ENCODE data around the gene ORC3.
"Not testable (repeated sequence)": the region's sequence is repeated elsewhere in the genome, so short reads cannot be mapped to it uniquely, and the experiment has no call there.

ORC3 gene

DNA sequence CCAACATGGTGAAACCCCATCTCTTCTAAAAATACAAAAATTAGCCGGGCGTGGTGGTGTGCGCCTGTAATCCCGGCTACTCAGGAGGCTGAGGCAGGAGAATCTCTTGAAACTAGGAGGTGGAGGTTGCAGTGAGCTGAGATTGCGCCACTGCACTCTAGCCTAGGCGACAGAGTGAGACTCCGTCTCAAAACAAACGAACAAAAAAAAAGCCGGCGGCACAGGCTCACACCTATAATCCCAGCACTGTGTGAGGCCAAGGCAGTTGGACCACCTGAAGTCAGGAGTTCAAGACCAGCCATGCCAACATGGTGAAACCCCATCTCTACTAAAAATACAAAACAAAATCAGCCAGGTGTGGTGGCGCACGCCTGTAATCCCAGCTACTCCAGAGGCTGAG lies 106.9 kb downstream of the ORC3 start:
- H3K36me3 ChIP-seq (ENCODE audit: insufficient read depth, low read length); H3K4me3 ChIP-seq (ENCODE audit: low read length): not testable (repeated sequence)
- peaks cover 31% of the 10 kb centered on the region for H3K4me1 ChIP-seq (ENCODE audit: insufficient read depth, low read length)

DNA sequence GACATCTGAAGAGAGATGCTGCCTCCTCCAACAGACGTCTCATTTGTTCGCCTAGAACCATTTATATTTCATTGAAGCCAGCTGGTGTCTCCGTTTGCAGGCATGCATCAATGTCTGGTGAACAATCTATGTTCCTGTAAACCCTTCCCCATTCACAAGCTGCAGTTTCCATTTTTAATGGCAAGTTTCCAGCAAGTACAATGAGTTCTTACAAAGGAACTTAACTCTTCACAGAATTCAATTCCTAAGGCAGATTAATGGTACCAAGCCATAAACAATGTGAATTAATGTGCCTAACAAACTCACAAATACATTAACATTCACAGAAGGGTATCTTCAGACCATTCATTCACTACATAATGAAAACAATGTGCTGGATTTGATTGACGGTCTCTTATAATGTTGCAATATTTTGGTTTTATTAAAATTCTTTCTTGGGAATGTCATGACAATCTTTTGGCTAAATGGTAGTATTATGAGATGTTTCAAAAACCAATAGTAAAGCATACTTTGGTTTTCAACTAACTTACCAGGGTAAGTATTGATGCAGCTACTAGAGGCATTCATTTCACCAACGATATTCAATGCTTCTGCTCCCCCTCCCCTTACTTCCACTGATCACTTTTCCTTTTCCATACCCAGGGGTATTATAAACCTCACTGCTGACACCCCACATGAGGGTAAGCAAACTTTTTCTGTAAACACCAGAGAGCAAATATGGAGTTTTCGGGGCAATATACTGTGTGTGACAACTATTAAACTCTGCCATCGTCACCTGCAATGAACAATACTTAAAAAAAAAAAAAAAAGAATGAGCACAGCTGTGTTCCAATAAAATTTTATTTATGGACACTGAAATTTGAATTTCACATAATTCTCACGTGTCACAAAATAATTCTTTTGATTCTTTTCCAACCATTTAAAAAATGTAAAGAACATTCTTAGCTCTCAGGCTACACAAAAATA lies 107.9 kb downstream of the ORC3 start:
- peak overlapping the region; percentile 100 for H3K4me3 ChIP-seq (ENCODE audit: low read length)

More for the DNA sequence above, 106.9 kb downstream of the ORC3 start:
- not testable (repeated sequence) for H2AFZ ChIP-seq (ENCODE audit: low read depth, low read length); H3K9me3 ChIP-seq (ENCODE audit: low read length); H3K27me3 ChIP-seq (ENCODE audit: insufficient read depth, low read length)

GRCh38 chr6:87698547-87699006 lies 108.6 kb downstream of the ORC3 start:
- no peaks in the 10 kb centered on the region for H3K27me3 ChIP-seq (ENCODE audit: insufficient read depth, low read length)

More for the DNA sequence above, 107.9 kb downstream of the ORC3 start:
- Histone ChIP-seq H2AFZ (ENCODE audit: low read depth, low read length) (no peak overlapping the region), H3K4me1 (ENCODE audit: insufficient read depth, low read length) (peaks cover 26% of the 10 kb centered on the region), H3K36me3 (ENCODE audit: insufficient read depth, low read length) (no peaks in the 10 kb centered on the region), H3K27me3 (ENCODE audit: insufficient read depth, low read length) (no peaks in the 10 kb centered on the region), H3K9me3 (ENCODE audit: low read length) (no peaks in the 10 kb centered on the region)

DNA sequence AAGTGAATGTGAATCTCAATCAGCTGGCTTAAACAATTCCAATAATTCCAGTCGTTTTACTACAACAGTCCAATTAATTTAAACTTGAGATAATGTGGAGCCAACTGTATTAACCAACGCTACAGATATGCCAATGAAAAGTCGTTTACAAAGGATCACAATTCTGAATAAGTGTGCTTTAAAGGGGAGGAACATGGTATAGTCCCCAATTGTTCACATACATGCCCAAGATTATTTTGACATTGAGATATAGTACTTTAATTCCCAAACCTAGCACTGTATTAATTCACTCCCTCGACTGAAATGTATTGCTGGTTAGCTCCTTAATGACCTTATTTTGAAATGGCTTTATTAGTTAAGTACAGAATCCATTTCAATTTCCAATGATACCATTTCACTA lies 109.6 kb downstream of the ORC3 start:
- Histone ChIP-seq H3K4me3 (ENCODE audit: low read length) (peak overlapping the region; percentile 100), H2AFZ (ENCODE audit: low read depth, low read length) (no peak overlapping the region), H3K27me3 (ENCODE audit: insufficient read depth, low read length) (no peaks in the 10 kb centered on the region), H3K9me3 (ENCODE audit: low read length) (no peaks in the 10 kb centered on the region), H3K36me3 (ENCODE audit: insufficient read depth, low read length) (no peaks in the 10 kb centered on the region), H3K4me1 (ENCODE audit: insufficient read depth, low read length) (peaks cover 26% of the 10 kb centered on the region)

More at GRCh38 chr6:87698547-87699006, 108.6 kb downstream of the ORC3 start:
- peaks cover 26% of the 10 kb centered on the region for H3K4me1 ChIP-seq (ENCODE audit: insufficient read depth, low read length)
- H2AFZ ChIP-seq (ENCODE audit: low read depth, low read length), result no peak overlapping the region
- H3K36me3 ChIP-seq (ENCODE audit: insufficient read depth, low read length), result no peaks in the 10 kb centered on the region
- peak overlapping the region; percentile 100 for H3K4me3 ChIP-seq (ENCODE audit: low read length)
- no peaks in the 10 kb centered on the region for H3K9me3 ChIP-seq (ENCODE audit: low read length)

GRCh38 chr6:87700397-87701343 lies 110.7 kb downstream of the ORC3 start:
- Histone ChIP-seq H3K27me3 (ENCODE audit: insufficient read depth, low read length) (no peaks in the 10 kb centered on the region), H3K36me3 (ENCODE audit: insufficient read depth, low read length) (no peaks in the 10 kb centered on the region), H3K4me3 (ENCODE audit: low read length) (peak overlapping the region; percentile 100), H3K9me3 (ENCODE audit: low read length) (no peaks in the 10 kb centered on the region), H3K4me1 (ENCODE audit: insufficient read depth, low read length) (peaks cover 23% of the 10 kb centered on the region), H2AFZ (ENCODE audit: low read depth, low read length) (peak overlapping the region; percentile 57)

DNA sequence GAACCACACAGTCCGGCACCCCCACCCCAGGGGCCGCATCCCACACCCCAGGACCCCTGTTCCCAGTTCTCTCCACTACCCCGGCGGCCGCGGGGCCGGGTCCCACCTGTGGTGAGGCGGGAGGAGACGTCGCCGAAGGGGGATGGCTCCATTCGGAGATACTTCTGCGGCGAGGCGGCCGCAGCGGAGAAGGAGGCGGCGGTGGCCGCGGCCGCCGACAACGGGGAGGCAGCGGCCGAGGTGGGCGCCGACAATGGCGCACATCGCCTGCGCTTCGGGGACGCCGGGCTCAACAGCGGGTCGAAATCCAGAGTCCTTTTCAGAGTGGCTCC lies 111.4 kb downstream of the ORC3 start:
- peak overlapping the region; percentile 100 for H3K4me3 ChIP-seq (ENCODE audit: low read length)
- no peaks in the 10 kb centered on the region for H3K9me3 ChIP-seq (ENCODE audit: low read length)
- H3K27me3 ChIP-seq (ENCODE audit: insufficient read depth, low read length), result no peaks in the 10 kb centered on the region
- H3K36me3 ChIP-seq (ENCODE audit: insufficient read depth, low read length), result no peaks in the 10 kb centered on the region
- H2AFZ ChIP-seq (ENCODE audit: low read depth, low read length), result peak overlapping the region; percentile 57
- H3K4me1 ChIP-seq (ENCODE audit: insufficient read depth, low read length), result peaks cover 23% of the 10 kb centered on the region

DNA sequence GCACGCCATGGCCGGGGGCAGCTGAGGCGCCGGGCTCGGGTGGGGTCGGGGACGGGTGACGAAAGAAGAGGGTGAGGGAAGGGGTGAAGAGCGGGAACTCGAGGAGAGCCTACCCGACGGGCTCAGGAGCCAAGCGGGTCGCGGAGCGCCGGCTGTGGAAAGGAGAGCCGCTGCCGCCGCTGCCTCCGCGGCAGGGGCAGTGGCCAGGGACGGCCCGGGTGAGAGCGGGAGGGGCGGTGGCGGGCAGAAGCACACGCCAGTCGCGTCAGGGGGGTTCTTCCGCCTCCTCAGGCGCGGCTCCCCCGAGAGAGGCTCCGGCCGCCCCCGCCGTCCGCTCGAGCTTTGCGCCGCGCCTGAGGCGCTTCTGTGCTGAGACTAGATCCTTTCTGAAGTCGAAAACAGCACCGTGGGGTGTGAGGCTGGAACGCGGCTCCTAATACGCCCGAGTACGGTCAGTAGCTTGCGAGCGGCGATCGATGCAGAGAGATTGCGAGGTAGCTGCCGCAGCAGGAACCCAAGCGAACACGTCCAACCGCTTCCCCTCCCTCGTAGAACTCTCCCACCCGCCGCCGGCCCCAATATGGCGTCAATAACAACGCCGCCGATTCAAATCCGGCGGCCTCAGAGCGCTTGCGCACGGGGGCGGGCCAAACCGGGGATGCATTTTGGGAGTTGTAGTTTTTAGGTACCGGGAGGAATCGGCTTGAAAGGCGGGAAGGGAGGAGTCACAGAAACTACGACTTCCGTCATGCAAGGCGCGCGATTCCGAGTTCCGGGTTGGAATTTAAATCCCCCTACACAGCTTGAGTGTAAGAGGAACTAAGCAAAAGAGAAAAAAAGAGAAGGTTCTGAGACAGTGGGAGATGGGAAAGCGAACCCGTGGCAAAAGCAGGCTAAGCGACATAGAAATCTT lies 112.0 kb downstream of the ORC3 start, which contains the start of gene AKIRIN2:
Gene AKIRIN2 (minus strand): TSS at position 558 of the 913 bp plus-strand sequence. CDS start 549 bp downstream, at position 9.
- Histone ChIP-seq H2AFZ (ENCODE audit: low read depth, low read length) (peak within 1 kb of the TSS; percentile 89), H3K4me1 (ENCODE audit: insufficient read depth, low read length) (peaks cover 23% of the 10 kb centered on the region), H3K27me3 (ENCODE audit: insufficient read depth, low read length) (no peaks in the 10 kb centered on the region), H3K4me3 (ENCODE audit: low read length) (peak within 1 kb of the TSS; percentile 100), H3K36me3 (ENCODE audit: insufficient read depth, low read length) (no peaks in the 10 kb centered on the region), H3K9me3 (ENCODE audit: low read length) (no peaks in the 10 kb centered on the region)

GRCh38 chr6:87702589-87702945 lies 112.6 kb downstream of the ORC3 start:
- Histone ChIP-seq H3K4me3 (ENCODE audit: low read length) (peak overlapping the region; percentile 60), H3K27me3 (ENCODE audit: insufficient read depth, low read length) (no peaks in the 10 kb centered on the region), H3K4me1 (ENCODE audit: insufficient read depth, low read length) (peaks cover 16% of the 10 kb centered on the region), H3K36me3 (ENCODE audit: insufficient read depth, low read length) (no peaks in the 10 kb centered on the region), H2AFZ (ENCODE audit: low read depth, low read length) (peak overlapping the region; percentile 89), H3K9me3 (ENCODE audit: low read length) (no peaks in the 10 kb centered on the region)

GRCh38 chr6:87703039-87703438 lies 113.1 kb downstream of the ORC3 start:
- not testable (repeated sequence) for H3K36me3 ChIP-seq (ENCODE audit: insufficient read depth, low read length); H3K9me3 ChIP-seq (ENCODE audit: low read length); H3K27me3 ChIP-seq (ENCODE audit: insufficient read depth, low read length)
- peak overlapping the region; percentile 60 for H3K4me3 ChIP-seq (ENCODE audit: low read length)
- peak overlapping the region; percentile 89 for H2AFZ ChIP-seq (ENCODE audit: low read depth, low read length)
- H3K4me1 ChIP-seq (ENCODE audit: insufficient read depth, low read length), result peaks cover 12% of the 10 kb centered on the region

DNA sequence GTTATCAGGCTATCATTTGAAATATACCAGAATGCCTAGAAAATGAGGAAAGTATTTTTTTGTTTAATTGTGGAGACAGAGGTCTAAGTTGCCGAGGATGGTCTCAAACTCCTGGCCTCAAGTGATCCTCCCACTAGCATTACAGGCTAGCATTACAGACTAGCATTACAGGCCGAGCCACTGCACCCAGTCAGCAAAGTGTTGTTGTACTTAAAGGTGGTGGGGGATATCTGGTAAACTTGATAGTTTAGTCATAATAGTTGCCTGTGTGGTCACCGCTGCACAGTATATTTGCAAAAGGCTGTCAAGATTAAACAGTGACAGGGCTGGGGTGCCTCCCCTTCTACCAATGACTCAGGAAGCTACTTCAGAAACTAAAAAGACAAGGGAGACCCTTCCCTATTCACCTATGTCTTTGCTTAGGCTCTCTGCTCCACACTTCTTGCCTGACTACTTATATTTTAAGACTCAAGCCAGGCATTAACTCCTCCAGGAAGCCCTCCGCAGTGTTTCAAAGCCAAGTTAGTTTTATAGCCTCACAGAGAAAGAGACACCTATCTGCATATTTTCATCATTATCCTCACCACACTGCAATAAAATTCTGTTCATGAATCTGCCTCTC lies 115.2 kb downstream of the ORC3 start:
- H3K4me3 ChIP-seq (ENCODE audit: low read length), result no peak overlapping the region
- no peaks in the 10 kb centered on the region for H3K27me3 ChIP-seq (ENCODE audit: insufficient read depth, low read length)
- H3K4me1 ChIP-seq (ENCODE audit: insufficient read depth, low read length), result no peaks in the 10 kb centered on the region
- no peak overlapping the region for H2AFZ ChIP-seq (ENCODE audit: low read depth, low read length)
- H3K36me3 ChIP-seq (ENCODE audit: insufficient read depth, low read length), result no peaks in the 10 kb centered on the region
- no peaks in the 10 kb centered on the region for H3K9me3 ChIP-seq (ENCODE audit: low read length)

GRCh38 chr6:87706187-87706966 lies 116.4 kb downstream of the ORC3 start:
- Histone ChIP-seq H3K27me3 (ENCODE audit: insufficient read depth, low read length) (no peaks in the 10 kb centered on the region), H3K36me3 (ENCODE audit: insufficient read depth, low read length) (no peaks in the 10 kb centered on the region), H3K4me1 (ENCODE audit: insufficient read depth, low read length) (no peaks in the 10 kb centered on the region), H3K4me3 (ENCODE audit: low read length) (no peak overlapping the region), H3K9me3 (ENCODE audit: low read length) (no peaks in the 10 kb centered on the region), H2AFZ (ENCODE audit: low read depth, low read length) (no peak overlapping the region)
